ENCODE measurements around the gene IL17A.
A peak's percentile ranks its signal among the peaks of the same experiment; 100 is the strongest.

Gene IL17A

DNA sequence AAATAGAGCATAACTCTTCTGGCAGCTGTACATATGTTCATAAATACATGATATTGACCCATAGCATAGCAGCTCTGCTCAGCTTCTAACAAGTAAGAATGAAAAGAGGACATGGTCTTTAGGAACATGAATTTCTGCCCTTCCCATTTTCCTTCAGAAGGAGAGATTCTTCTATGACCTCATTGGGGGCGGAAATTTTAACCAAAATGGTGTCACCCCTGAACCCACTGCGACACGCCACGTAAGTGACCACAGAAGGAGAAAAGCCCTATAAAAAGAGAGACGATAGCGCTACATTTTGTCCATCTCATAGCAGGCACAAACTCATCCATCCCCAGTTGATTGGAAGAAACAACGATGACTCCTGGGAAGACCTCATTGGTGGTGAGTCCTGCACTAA, at the start of gene IL17A:
IL17A (plus strand) TSS at position 301 of the 400 bp plus-strand sequence; CDS start at position 358, 57 bp downstream.
- no peak for DNase-seq

DNA sequence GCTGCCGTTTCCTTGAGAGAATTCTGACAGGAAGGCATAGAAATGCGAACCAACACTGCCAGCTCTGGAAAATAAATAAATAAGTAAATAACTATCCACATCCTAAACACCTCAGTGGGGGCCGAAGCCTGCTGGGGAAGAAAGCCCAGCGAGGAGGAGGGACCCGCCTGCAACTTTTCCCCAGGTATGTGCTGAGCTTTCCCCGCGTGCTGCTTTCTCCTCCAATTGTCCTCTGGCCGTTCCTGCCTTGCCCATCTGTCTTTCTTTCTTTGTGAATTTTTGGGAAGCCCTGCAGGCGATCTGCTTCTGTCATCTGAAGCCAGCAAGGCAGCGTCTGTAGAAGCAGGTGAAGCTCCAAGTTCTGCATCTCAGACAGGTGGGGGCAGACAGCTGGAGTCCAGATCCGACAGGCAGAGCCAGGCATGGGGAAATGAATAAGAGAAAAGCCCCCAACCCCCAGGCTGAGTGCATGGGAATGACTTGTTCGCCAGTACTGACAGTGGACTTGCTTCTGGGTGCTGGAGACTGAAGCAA, 49.2 kb upstream of the IL17A start:
- DNase-seq, result no peak

DNA sequence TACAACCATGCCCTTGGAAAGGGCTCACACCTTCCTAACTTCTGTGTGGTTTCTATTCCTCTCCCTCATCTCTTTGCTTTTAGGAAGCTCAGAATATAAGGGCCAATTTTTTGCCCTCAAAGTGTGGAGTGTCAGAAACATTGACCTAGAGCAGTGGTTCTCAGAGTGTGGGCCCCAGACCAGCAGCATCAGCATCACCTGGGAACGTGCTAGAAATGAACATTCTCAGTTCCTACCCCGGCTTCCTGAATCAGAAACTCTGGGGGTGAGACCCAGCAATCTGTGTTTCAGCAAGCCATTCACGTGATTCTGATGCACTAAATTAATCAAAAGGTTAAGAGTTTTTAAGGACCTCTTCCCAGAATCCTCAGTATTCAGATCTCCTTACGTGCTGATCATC, 47.9 kb upstream of the IL17A start:
- no peak for DNase-seq

DNA sequence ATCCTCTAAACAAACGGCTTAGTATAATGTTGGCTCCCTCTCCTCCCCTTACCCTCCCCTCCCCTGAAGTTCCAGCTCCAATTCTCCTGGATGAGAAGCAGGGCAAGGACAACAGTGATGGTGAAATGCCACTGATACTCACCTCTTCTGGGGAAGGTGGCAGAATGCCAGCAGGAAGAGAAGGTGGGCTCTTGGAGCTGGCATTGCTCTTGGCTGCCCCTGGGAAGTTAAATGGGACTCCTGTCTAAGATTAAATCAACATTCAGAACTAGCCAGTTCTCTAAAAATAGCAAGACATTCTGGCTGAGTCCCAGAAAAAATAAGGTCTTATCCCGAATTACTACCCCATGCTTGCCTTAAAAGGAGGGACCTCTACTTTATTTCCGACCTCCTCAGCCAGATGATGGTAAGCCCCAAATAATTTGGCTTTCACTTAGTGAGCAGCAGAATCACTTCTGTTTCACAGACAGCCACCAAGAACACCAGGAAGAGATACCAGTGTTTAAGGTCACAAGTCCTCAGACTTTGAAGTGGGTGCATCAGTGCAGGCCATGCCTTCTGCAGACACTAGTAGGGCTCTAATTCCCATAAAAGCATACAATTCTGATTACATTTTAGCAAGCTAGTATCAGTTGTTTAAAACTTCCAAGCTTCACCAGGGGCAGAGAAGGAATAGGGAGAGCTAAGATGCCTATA, 46.0 kb upstream of the IL17A start:
- DNase-seq, result no peak

DNA sequence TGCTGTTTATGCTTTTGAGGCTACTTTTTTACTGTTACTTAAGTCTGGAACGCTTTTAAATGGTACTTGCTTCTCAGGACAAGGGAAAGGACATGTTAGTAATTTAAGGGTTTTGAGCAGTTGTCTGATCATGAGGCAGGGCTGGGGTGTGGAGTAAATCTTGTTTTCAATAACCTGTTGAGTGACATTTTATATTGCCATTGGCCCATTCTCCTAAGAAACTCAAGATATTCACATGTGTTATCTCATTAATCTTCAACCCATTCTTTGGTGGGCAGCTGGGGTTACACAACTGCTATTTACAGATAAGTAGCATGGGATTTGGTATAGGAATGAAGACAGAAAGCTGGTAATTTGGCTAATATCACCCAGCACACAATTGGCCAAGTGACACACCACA, 44.6 kb upstream of the IL17A start:
- DNase-seq, result no peak

DNA sequence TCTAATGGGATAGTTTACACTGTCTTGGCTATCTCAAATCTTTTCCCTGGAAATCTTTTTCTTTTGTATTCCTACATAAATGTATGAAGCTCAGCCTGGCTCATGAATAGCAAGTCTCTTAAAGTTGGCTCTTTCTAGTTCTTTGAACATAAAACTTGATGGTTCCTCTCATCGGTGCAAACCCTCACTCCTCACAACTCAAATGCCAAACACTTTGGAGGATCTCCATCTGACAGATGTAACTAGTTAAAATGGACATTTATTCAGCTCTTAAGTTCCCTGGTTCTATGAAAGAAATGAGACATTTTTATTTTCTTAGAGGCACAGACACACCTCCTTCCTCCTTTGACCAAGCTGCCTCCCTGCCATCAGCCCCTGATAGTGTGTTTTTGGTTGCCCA, 43.6 kb upstream of the IL17A start:
- DNase-seq, result no peak

DNA sequence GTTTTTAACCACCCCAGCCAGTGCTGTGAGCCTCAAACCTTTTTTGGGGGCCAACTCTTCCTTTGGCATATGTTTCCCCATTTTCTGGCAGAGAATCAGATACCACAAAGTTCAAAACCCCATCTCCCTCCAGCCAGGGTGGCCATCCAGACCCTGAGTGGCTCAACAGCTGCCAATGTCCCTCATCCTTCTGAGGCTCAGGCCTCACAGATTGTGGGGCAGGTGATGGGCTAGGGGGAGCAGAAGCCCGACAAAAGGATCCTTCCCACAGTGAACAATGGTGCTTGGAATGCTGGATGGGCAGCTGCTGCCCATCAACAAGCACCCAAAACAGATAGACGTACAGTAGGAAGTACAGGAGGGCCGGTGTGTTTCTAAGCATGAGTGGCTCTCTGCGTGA, 42.6 kb upstream of the IL17A start:
- DNase-seq, result no peak

DNA sequence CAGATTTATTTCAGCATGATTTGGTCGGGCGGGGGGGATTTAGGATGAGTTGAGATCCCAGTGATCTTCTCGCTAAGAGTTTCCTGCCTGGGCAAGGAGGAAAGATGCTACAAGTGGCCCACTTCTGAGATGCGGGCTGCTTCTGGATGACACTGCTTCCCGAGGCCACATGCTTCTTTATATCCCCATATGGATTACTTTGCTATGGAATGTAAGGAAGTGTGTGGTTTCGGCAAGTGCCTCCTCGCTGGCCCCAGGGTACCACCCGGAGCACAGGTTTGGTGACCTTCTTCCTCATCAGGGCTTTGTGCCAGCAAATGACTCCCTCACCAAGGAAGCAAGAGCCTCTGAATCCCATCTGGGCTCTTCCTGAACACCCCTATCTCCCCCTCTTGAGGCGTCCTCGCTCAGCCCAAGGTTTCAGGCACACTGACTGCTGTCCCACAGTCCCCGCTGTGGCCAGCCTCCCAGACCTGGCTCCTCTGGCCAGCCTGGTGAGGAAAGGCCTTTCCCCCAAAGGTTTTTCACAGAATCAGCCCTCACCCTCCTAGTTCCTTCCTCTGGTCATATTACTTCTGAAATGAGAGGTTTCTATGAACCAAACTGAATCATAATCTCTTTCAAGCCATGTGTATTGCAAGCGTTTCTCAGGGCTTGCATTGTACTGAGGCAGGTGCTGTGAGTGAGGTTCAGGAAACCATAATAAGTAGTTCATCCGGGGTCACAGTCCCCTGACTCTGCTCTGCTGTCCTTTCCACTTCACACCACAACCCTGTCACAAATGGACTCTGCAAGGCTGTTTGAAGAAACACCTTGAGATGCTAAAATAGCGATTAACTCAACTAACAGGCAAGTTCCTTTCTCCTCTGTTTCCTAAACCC, 41.7 kb upstream of the IL17A start:
- no peak for DNase-seq

DNA sequence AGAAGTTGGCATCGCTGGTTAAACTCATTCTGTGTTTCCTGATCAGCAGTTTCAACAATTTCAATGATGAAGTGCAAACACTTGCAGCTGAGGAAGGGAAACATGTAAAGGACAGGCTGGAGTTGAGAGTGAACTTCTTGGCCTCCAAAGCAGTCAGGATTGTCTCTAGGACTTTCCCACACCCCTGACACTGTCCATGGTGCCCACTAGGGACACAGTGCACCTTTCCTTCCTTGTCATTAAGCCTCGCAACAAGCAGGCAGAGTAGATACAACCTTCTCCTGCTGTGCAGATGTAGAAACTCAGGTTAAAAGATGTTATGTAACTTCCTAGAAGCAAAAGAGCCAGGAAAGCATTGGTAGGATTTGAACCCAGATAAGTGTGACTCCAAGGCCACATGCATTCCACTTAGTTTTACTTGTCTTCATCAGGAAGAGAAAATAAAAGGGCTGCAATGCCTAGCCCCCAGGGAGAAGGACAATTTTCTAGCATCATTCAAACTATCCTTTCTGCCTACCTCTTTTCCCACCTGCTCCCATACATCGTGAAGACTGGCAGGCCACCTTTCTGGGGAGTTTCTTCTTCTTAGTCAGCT, 39.2 kb upstream of the IL17A start:
- DNase-seq, result no peak

DNA sequence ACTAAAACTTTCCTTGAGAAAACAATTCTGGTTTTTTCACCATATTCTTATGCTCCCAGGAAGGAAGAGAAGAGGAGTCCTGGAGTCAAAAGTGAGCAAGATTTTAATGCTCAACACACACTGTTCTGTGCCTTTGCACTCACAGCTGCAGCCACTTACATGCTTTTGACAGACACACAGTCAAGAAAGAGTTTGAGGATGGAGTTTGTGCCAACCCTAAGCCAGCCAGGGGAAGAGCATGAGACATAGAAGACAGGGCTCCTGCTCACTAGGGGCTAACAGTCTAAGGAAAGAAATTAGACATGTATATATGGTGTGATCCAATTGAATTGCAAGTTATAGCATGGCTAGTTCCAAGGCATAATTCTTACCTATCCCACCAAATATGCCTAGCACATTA, 37.1 kb upstream of the IL17A start:
- no peak for DNase-seq

DNA sequence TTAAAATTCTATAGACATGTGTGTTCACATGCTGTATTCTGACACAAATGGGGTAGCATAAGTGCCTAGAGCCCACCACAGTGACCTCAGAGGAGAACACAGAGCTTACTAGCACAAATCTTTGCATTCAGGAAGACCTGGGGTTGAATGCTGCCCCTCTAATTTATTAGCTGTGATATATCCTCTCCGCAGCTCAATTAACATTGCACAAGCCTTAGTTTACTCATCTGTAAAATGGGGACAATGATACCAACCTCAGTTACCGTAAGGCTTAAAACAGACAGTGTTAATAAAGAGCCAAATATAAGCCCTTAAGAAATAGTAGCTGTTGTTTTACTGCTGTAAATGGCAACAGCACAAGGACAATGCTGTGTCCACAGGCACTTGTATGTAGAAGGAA, 36.2 kb upstream of the IL17A start:
- DNase-seq, result no peak

DNA sequence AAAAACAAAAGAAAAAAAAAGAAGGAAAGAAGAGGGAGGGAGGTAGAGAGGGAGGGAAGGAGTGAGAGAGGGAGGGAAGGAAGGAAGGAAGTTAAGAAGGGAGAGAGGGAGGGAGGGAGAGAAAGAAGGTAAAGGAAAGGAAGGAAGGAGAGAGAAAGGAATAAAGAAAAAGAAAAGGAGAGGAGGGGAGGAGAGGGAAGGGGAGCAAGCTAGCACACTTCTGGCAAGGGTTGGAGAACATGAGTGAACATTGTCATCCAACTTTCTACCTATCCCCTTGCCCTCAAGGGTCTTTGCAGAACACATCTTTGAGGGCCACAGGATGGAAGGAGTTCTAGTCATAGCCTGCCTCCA, 34.1 kb upstream of the IL17A start:
- DNase-seq, result no peak

DNA sequence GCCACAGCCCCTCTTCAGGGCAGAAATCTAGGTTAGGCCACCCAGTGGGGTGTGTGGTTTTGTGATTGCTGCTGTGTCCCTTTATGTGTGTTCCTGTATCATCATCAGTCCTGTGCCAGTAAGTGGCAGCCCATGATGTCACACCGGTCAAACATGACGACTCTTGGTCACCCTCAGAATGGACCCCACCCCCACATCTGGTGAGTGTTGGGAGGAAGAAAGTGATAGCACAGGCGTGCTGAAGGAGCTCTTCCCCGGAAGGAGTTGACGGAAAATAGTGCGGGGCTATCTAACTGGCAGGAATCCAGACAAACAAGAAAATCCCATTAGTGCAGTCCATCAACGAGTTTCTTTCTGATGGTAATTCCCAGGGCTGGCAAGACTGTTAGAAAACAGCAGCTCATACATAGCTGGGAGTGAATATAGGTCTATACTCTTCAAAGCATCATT, 33.4 kb upstream of the IL17A start:
- no peak for DNase-seq

DNA sequence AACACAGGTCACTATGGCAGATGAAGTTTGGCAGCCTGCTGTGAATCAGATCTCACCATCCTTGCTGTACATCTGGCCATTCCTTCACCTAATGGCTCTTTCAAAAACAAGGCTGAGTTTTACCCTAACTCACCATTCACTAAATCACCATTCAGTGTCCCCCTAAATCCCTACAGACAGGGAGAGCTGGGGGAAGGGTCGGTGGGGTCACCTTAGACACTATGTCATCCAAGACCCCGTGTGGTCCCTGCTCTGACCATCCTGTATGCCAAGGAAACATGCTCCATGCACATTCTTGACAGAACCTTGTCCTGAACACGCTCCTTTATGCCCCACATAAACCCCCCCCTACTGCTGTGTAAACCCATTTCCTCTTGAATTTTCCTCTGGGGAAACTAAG, 31.8 kb upstream of the IL17A start:
- DNase-seq, result no peak

DNA sequence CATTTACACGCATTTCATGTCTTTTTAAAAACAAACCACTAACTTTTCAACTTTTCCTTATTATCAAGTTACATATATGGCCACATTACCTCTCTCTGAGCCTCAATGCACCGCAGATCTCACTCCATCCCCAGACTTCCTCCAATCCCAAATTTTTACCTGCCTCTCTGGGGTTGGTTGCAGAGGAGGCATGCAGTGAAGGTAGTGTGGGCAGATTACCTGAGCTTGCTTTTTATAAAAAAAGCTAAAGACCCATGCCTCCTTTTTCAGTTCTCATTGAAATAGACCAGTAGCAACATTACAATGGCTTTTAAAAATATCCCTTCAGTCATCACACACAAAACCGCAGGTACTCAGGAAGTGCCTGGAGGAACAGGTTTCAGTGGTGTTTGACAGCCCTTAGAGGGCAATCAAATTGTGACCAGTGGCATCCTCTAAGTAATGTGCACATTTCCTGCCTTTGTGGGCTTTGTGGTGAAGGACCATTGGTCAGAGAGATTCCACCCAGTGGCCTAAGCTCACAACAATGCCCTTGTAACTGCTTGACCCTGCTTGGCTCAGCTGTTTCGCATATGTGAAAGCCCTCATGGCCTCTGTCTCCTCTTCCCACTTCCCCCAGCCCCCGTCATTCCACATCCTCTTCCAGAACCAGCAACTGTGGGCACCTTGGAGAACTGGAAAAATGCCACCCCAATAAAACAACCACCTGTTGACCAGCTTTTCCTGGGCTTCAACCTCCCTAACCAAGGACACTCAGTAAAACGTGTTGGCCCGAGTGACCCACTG, 30.2 kb upstream of the IL17A start:
- no peak for DNase-seq

DNA sequence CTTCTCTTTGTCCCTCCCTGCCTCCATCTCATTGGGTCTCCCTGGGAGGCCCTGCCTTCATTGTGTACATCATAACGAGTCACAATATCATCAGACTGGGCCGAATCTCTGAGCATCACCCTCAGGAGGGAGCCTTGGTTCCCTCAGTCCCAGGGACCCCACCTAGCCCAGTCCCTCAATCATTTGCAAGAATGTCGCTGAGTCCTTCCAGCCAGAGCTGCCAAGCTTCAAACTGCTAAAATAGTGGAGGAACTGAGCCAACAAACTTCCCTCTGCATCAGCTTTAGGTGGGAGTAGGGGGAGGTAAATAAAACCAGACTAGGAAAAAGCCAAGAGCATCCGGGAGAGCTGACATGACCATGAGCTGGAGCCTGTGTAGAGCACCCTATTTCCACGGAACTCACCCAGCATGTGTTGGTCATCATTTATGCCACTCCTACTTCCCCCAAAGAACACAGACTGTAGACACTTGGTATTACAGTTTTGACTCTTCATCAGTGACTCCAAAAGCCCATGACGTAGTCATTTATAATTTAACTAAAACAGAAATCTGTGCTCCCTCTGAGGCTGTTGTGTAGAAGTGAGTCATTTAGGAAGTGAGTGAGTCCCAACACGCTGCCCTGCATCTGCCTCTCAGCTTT, 28.8 kb upstream of the IL17A start:
- DNase-seq, result peak; percentile 18

DNA sequence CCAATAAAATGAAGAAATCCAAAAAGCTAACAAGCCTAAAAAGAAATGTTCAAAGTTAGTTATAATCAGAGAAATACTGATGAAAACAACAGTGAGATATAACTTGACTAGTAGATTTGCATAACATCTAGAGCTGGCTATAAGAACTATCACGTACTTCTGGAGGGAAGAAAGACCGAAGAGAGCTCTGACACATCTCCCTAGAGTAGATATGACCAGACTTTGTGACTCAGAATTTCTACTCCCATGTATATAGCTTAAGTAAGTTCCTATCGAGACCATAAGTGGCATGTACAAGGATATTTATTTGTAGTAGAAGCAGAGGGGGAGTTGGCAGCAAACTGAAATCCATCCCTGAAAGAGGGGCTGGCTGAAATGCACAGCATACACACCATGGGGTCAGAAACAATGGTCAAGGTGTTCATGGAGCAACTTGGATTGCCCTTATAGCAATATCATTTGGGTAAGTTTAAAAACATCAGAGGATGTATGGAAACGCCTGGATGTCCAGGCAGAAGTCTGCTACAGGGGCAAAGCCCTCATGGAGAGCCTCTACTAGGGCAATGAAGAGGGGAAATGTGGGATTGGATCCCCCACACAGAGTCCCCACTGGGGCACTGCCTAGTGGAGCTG, 25.6 kb upstream of the IL17A start:
- DNase-seq, result no peak

DNA sequence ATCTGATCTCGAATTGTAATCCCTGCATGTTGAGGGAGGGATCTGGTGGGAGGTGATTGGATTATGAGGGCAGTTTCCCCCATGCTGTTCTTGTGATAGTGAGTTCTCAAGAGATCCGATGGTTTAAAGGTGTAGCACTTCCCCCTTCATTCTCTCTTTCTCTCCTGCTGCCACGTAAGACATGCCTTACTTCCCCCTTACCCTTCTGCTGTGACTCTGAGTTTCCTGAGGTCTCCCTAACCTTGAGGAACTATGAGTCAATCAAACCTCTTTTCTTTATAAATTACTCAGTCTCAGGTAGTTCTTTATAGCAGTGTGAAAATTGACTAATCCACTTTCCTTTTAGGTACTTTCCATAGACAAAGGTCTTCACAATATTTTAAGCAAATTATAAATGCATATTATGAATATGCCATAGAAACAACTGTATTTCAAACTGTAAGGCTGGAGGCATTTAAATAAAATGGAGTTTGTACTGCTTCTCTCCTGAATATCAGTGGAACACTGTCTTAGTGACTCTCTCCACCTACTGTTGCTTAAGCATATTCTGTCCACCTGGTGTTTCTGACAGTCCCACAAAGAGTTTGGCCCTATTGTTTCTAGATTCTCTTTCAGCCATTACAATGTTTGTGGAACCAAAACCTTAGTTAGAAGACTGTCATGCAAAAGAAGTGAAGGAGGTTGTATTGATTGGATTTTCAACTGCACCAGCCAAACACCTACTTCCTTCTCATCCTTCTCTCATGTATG, 24.3 kb upstream of the IL17A start:
- no peak for DNase-seq

DNA sequence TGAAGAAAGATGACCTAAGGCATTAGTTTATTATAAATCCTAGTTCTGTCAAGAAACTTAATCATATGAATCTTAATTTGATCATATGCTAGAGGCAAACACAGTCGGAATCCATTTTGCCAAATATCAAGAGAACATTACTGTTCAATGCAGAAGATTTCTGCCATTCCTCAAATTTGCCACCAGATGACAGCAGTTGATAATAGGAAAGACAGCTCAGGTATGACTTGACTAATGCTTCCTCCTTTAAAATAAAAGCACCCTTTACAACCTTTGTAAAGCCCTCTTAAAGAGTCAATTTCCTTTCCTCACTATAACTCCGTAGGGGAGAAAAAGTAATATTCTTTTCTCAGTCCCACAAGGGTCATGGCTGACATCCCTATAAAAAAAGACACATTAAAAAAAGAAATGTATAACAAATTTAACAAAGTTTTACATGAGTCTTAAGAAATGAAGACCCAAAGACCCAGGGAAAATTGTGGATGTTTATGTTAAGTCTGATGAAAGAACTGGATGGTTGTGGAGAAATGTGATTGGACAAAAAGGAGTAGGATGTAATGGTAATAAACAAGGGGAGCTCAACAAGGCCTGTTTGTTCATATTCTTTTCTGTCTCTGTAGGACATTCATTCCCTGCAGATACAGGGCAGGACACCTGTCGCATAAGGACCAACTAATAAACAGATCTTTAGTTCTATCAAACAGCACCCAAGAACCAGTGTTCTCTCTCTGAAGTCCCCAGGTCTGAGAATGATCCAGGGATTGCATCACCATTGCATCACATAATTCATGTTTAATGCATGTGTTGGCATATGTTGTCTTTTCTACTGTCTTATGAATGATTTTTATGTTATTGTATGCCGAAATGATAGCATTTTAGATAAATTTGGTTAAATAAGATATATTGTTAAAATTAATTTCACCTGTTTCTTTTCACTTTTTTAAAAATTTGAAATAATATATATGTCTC, 23.0 kb upstream of the IL17A start:
- DNase-seq, result no peak
